Measurements from ENCODE around the gene GNAS.

The GNAS gene

DNA sequence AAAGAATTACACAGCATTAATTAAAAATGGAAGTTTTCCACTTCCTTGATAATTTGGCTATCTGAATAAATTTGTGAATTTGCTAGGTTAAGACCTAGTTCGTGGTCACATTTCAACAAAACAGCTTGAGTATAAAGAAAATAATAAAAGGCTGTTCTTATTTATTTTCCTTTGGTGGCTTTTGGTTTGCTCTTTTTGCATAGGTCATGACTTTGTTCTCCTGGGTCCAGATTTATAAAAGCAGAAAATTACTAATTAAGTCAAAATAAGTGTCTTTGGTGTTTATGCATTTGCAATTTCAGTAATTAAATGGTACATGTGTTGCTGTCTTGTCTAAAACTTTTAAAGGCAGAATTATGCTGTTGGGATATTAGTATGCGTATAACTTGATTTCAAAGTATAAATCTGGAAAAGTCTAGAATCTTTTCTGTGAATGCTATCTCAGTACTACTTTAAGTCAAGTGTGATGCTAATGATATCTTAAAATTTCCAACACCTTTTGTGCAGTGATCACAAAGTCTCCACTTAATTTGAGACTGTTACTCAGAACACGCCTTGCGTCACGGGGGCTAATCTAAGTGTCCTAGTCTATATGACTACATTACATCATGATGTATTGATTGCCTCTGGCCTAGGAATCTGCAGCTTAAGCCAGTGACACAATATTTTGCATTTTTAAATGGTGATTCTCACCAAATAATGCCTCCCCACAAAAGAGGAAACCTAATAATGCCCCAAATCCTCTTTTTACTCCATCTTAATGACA lies 41.0 kb downstream of the GNAS start:
- TF ChIP-seq, protein P1, sequence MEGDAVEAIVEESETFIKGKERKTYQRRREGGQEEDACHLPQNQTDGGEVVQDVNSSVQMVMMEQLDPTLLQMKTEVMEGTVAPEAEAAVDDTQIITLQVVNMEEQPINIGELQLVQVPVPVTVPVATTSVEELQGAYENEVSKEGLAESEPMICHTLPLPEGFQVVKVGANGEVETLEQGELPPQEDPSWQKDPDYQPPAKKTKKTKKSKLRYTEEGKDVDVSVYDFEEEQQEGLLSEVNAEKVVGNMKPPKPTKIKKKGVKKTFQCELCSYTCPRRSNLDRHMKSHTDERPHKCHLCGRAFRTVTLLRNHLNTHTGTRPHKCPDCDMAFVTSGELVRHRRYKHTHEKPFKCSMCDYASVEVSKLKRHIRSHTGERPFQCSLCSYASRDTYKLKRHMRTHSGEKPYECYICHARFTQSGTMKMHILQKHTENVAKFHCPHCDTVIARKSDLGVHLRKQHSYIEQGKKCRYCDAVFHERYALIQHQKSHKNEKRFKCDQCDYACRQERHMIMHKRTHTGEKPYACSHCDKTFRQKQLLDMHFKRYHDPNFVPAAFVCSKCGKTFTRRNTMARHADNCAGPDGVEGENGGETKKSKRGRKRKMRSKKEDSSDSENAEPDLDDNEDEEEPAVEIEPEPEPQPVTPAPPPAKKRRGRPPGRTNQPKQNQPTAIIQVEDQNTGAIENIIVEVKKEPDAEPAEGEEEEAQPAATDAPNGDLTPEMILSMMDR (IDR thresholded peaks at IDR 0.05; ENCODE audit: low read depth, low read length) = no peak
- no peak for TF ChIP-seq POLR2A (IDR thresholded peaks at IDR 0.05; ENCODE audit: extremely low read depth, insufficient read length)
- TF ChIP-seq, protein P2, sequence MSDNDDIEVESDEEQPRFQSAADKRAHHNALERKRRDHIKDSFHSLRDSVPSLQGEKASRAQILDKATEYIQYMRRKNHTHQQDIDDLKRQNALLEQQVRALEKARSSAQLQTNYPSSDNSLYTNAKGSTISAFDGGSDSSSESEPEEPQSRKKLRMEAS (IDR thresholded peaks at IDR 0.05; ENCODE audit: low read depth, low read length) = no peak
- no peak for TF ChIP-seq MYC (IDR thresholded peaks at IDR 0.05; ENCODE audit: low read depth, low read length)
- peak overlapping the region; percentile 85 for H3K4me3 ChIP-seq (ENCODE audit: low read depth, low read length)
- peak; percentile 39 for DNase-seq (ENCODE audit: low read depth)

DNA sequence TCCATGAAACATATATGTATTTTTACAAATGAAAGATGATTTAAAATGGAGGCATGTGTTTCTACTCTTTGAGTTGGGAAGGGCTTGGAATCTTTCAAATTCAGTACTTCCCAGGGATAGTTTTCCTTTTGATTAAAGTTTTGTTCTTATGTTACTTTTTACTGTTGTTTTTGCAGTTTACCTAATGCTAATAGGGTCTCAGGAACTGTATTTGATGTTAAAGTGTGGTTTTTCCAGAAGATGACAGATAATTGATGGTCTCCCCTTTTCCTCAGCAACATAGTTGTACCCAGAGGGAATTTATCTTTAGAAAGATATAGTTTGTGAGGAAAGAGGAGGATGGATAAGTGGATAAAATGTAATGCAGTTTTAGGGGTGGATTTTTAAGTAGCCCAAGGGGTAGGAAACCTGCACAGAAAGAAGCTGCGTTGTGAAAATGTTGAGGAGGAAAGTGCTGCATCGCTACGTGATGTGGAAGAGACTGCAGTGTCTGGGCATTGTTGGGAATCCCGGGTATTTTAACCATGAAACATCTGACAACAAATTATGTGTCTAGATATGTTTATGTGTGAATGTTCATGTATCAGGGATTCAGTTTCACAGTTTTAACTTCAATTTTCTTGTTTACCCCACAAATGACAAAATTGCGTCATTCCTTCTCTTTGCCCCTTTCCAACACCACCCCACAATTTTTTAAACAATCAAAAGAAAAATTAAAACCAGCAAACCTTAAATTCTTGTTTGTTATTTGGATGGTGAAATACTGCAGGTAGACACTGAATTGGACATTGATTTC lies 42.3 kb downstream of the GNAS start:
- no peak for DNase-seq (ENCODE audit: low read depth)
- H3K4me3 ChIP-seq (ENCODE audit: low read depth, low read length) = peak overlapping the region; percentile 85
- TF ChIP-seq MYC (IDR thresholded peaks at IDR 0.05; ENCODE audit: low read depth, low read length) (no peak), POLR2A (IDR thresholded peaks at IDR 0.05; ENCODE audit: extremely low read depth, insufficient read length) (no peak)
- TF ChIP-seq, protein P1 (IDR thresholded peaks at IDR 0.05; ENCODE audit: low read depth, low read length) = no peak
- TF ChIP-seq, protein P2 (IDR thresholded peaks at IDR 0.05; ENCODE audit: low read depth, low read length) = no peak

DNA sequence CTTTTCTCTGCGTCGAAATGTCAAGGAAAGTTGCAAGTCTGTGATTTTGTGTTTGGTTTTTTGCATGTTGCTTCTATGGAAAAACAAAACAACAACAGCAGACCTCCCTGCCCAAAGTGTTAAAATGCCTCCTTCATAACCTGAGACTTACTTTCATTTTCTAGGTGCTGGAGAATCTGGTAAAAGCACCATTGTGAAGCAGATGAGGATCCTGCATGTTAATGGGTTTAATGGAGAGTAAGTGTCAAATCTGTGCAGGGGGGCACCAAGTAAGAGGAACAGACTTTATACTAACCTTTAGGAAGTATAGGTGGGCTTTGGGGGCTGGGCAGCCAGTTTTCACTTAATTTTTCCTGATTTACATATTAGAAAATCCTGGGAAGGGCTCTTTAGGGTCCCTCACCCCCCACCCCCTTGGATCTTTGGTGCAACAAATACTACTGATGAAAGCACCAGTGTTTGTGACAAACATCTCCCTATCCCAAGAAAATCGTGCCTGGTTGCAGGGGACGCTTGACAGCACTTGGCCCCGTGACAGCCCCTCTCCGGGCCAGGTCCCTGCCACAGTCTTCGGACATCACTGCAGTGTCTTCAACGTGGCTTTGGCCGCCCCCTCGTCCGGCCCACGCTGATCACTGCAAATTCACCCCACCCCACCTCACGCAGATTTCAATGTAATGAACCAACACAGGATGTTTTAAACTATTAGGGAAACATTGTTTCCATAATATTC lies 43.1 kb downstream of the GNAS start:
- no peak for DNase-seq (ENCODE audit: low read depth)
- no peak for TF ChIP-seq POLR2A (IDR thresholded peaks at IDR 0.05; ENCODE audit: extremely low read depth, insufficient read length)
- TF ChIP-seq, protein P1 (IDR thresholded peaks at IDR 0.05; ENCODE audit: low read depth, low read length) = no peak
- TF ChIP-seq, protein P2 (IDR thresholded peaks at IDR 0.05; ENCODE audit: low read depth, low read length) = no peak
- TF ChIP-seq MYC (IDR thresholded peaks at IDR 0.05; ENCODE audit: low read depth, low read length) = no peak
- peak overlapping the region; percentile 30 for H3K4me3 ChIP-seq (ENCODE audit: low read depth, low read length)

DNA sequence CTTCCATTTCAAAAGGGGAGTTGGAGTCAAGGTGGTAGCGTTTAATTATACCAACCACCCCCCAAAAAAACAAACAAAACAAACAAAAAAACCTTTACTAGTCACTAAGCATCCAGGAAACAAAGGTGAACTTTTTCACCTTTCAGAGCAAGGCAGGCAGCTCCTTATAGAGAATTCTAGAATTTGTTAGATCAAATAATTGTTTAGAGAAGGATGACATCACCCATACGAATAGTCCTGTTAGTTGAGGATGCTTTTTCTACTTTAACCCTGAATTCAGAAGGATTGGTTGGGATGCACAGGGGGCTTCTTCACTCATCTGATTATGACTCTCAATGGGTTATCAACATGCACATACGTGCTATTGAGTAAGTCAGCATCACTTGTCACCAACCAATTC lies 44.3 kb downstream of the GNAS start:
- TF ChIP-seq MYC (IDR thresholded peaks at IDR 0.05; ENCODE audit: low read depth, low read length) (no peak), POLR2A (IDR thresholded peaks at IDR 0.05; ENCODE audit: extremely low read depth, insufficient read length) (no peak)
- TF ChIP-seq, protein P1 (IDR thresholded peaks at IDR 0.05; ENCODE audit: low read depth, low read length) = no peak
- TF ChIP-seq, protein P2 (IDR thresholded peaks at IDR 0.05; ENCODE audit: low read depth, low read length) = no peak
- no peak overlapping the region for H3K4me3 ChIP-seq (ENCODE audit: low read depth, low read length)
- DNase-seq (ENCODE audit: low read depth) = no peak

DNA sequence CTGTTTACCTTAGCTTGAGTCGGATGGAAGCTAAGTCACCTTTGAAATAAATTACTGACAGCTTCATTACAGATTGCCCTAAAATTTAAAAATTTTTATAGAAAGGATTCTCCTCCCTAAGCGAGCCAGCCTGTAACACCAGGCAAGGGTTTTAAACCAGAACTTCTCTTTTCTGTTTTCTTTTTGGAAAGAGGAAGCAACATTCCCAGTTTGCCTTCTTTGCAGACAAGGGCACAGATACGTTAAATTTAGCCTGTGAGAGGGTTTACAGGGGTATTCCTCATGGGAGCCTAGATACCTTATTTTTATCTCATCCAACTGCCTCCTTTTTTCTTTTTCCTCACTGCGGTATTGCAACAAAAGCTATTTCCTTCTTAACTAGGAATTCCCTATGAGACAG lies 45.0 kb downstream of the GNAS start:
- no peak for DNase-seq (ENCODE audit: low read depth)
- H3K4me3 ChIP-seq (ENCODE audit: low read depth, low read length) = no peak overlapping the region
- no peak for TF ChIP-seq POLR2A (IDR thresholded peaks at IDR 0.05; ENCODE audit: extremely low read depth, insufficient read length)
- no peak for TF ChIP-seq MYC (IDR thresholded peaks at IDR 0.05; ENCODE audit: low read depth, low read length)
- TF ChIP-seq, protein P2 (IDR thresholded peaks at IDR 0.05; ENCODE audit: low read depth, low read length) = no peak
- TF ChIP-seq, protein P1 (IDR thresholded peaks at IDR 0.05; ENCODE audit: low read depth, low read length) = no peak
